Smooth muscle cell (in vitro differentiated cells): ENCODE data around the gene HCN1. TPM values are rescaled to one million over a fixed set of nuclear protein-coding genes. Genes with fewer than 3 reads are reported as not detected.
"Not testable (repeated sequence)": the region's sequence is repeated elsewhere in the genome, so short reads cannot be mapped to it uniquely, and the experiment has no call there.

Experiments used
- DNase-seq: peaks from one replicate; lab custom pipeline; 2025; ENCODE audit not compliant: unreplicated experiment; lab: John Stamatoyannopoulos, UW
- H2AFZ ChIP-seq: fragments of 200-600 bp; sonication (generic); 2 replicates; pipeline ENCODE4 v1.6.0; 2016; ENCODE audit warnings: antibody characterized with exemption, low read depth, mild to moderate bottlenecking
- H3F3A ChIP-seq: fragments of 200-600 bp; sonication (generic); 2 replicates; pipeline ENCODE4 v1.6.0; 2017; ENCODE audit warnings: antibody characterized with exemption, low read depth
- H3K27ac ChIP-seq: fragments of 200-600 bp; sonication (generic); 2 replicates; pipeline ENCODE4 v1.5.1; 2016; ENCODE audit warnings: low read depth, mild to moderate bottlenecking
- H3K27me3 ChIP-seq: fragments of 200-600 bp; sonication (generic); 2 replicates; pipeline ENCODE4 v1.6.1; 2016; ENCODE audit warnings: low read depth, mild to moderate bottlenecking
- H3K36me3 ChIP-seq: fragments of 200-600 bp; sonication (generic); 2 replicates; pipeline ENCODE4 v1.5.1; 2016; ENCODE audit warnings: low read depth
- H3K4me1 ChIP-seq: fragments of 200-600 bp; sonication (generic); 2 replicates; pipeline ENCODE4 v1.5.1; 2016; ENCODE audit warnings: low read depth
- H3K4me2 ChIP-seq: fragments of 200-600 bp; sonication (generic); 2 replicates; pipeline ENCODE4 v1.6.0; 2016; ENCODE audit warnings: mild to moderate bottlenecking
- H3K4me3 ChIP-seq: fragments of 200-600 bp; sonication (generic); 2 replicates; pipeline ENCODE4 v1.5.1; 2016; ENCODE audit warnings: mild to moderate bottlenecking
- H3K79me2 ChIP-seq: fragments of 200-600 bp; sonication (generic); 2 replicates; pipeline ENCODE4 v1.6.0; 2016; ENCODE audit warnings: low read depth, mild to moderate bottlenecking
- H3K9ac ChIP-seq: fragments of 200-600 bp; sonication (generic); 2 replicates; pipeline ENCODE4 v1.6.0; 2016; ENCODE audit warnings: low read depth
- H3K9me3 ChIP-seq: fragments of 200-600 bp; sonication (generic); replicated peaks from 2 replicates; pipeline ENCODE4 v1.5.1; 2016; ENCODE audit warnings: low read depth
- H4K20me1 ChIP-seq: fragments of 200-600 bp; sonication (generic); 2 replicates; pipeline ENCODE4 v1.6.0; 2016; ENCODE audit warnings: low read depth
- WGBS: methylation state at CpG from one replicate; pipeline ENCODE4 v1.1.7; 2016; ENCODE audit warnings: low lambda C conversion rate; 5-methylcytosine and 5-hydroxymethylcytosine counted together
- polyA plus RNA-seq: library from polyadenylated mRNA; unstranded; fragments of >200 nt; fragmentation: Nextera tagmentation; extraction: Ambion mirVana; gene quantifications from 2 replicates; pipeline ENCODE4 v1.2.1, GENCODE V29; 2016
- total RNA-seq: library from RNA; depleted of rRNA; stranded (reverse); fragments of >200 nt; gene quantifications from 2 replicates; pipeline ENCODE4 v1.2.3, GENCODE V29; 2014
- TF ChIP-seq, protein P1 (sequence below): fragments of 200-600 bp; sonication (generic); IDR thresholded peaks from 2 replicates; pipeline ENCODE4 v1.5.1; 2017; ENCODE audit warnings: borderline replicate concordance, mild to moderate bottlenecking, antibody characterized with exemption; ENCODE audit not compliant: insufficient read depth, poor library complexity, severe bottlenecking

The HCN1 gene
- total and polyA plus RNA-seq, 2 experiments from 2014 or later = not detected

- DNase-seq = no peak
- Histone ChIP-seq H3K9me3 (no peaks in the 10 kb centered on the region), H3K9ac (no peak overlapping the region), H3K27me3 (no peaks in the 10 kb centered on the region), H3K4me1 (no peaks in the 10 kb centered on the region), H3F3A (no peaks in the 10 kb centered on the region), H3K79me2 (no peaks in the 10 kb centered on the region), H3K36me3 (no peaks in the 10 kb centered on the region), H3K4me3 (no peak overlapping the region), H3K4me2 (no peak overlapping the region), H2AFZ (no peak overlapping the region), H3K27ac (no peak overlapping the region), H4K20me1 (no peaks in the 10 kb centered on the region)
- TF ChIP-seq, protein P1, sequence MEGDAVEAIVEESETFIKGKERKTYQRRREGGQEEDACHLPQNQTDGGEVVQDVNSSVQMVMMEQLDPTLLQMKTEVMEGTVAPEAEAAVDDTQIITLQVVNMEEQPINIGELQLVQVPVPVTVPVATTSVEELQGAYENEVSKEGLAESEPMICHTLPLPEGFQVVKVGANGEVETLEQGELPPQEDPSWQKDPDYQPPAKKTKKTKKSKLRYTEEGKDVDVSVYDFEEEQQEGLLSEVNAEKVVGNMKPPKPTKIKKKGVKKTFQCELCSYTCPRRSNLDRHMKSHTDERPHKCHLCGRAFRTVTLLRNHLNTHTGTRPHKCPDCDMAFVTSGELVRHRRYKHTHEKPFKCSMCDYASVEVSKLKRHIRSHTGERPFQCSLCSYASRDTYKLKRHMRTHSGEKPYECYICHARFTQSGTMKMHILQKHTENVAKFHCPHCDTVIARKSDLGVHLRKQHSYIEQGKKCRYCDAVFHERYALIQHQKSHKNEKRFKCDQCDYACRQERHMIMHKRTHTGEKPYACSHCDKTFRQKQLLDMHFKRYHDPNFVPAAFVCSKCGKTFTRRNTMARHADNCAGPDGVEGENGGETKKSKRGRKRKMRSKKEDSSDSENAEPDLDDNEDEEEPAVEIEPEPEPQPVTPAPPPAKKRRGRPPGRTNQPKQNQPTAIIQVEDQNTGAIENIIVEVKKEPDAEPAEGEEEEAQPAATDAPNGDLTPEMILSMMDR = no peak
- WGBS = 57% methylated on average over 2 of the region's 2 CpGs
These were observed 312.2 kb downstream of the HCN1 start for GRCh38 chr5:45383985-45384384.

- H3K9ac ChIP-seq = no peak overlapping the region
- no peaks in the 10 kb centered on the region for H3K9me3 ChIP-seq
- no peak overlapping the region for H3K4me3 ChIP-seq
- H3K4me1 ChIP-seq = no peaks in the 10 kb centered on the region
- H3K4me2 ChIP-seq = no peak overlapping the region
- no peak overlapping the region for H2AFZ ChIP-seq
- H3K27ac ChIP-seq = no peak overlapping the region
- DNase-seq = no peak
- H3K36me3 ChIP-seq = no peaks in the 10 kb centered on the region
- H4K20me1 ChIP-seq = no peaks in the 10 kb centered on the region
- no peaks in the 10 kb centered on the region for H3K27me3 ChIP-seq
- WGBS = 97% methylated on average over 2 of the region's 2 CpGs
- H3F3A ChIP-seq = no peaks in the 10 kb centered on the region
- no peaks in the 10 kb centered on the region for H3K79me2 ChIP-seq
- TF ChIP-seq, protein P1 = no peak
These were observed 313.6 kb downstream of the HCN1 start for GRCh38 chr5:45382583-45382982.

DNA sequence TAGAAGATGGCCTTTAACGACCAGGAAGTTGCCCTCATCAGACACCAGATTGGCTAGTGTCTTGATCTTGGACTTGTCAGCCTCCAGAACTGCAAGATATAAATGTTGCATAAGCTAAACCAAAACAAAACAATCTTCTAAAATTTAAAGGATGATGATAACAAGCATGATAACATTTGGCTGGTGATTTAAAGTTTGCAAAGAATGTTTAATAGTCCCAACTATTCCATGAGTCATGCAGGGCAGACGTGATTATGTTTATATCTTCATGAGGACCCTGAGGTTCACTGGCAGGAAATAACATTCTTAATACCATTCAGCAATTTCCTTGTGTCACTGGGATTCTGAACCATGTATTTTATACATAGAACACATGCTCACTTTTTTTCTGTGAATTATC, 319.8 kb downstream of the HCN1 start:
- Histone ChIP-seq H3K4me1 (no peaks in the 10 kb centered on the region), H3K27ac (no peak overlapping the region), H3K27me3 (no peaks in the 10 kb centered on the region), H3K4me3 (no peak overlapping the region), H3K36me3 (no peaks in the 10 kb centered on the region), H3K9me3 (no peaks in the 10 kb centered on the region), H3K9ac (no peak overlapping the region), H3K79me2 (no peaks in the 10 kb centered on the region), H2AFZ (no peak overlapping the region), H3F3A (no peaks in the 10 kb centered on the region), H4K20me1 (no peaks in the 10 kb centered on the region), H3K4me2 (no peak overlapping the region)
- TF ChIP-seq, protein P1 = no peak
- WGBS = 47% methylated on average over 2 of the region's 2 CpGs
- no peak for DNase-seq

DNA sequence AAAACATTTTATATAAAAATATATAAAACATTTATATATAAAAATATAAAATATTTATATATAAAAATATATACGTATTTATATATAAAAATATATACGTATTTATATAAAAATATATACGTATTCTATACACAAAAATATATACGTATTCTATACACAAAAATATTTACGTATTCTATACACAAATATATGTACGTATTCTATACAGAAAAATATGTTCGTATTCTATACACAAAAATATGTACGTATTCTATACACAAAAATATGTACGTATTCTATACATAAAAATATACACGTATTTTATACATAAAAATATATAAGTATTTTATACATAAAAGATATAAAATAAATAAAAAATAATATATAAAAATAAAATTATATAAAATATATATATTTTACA, 323.6 kb downstream of the HCN1 start:
- no peak overlapping the region for H3K4me2 ChIP-seq
- no peaks in the 10 kb centered on the region for H3K36me3 ChIP-seq
- no peak overlapping the region for H3K9ac ChIP-seq
- H3K27ac ChIP-seq = no peak overlapping the region
- H4K20me1 ChIP-seq = no peaks in the 10 kb centered on the region
- H3K4me1 ChIP-seq = no peaks in the 10 kb centered on the region
- H3K79me2 ChIP-seq = no peaks in the 10 kb centered on the region
- no peak for DNase-seq
- H3K4me3 ChIP-seq = no peak overlapping the region
- TF ChIP-seq, protein P1 = no peak
- 91% methylated on average over 10 of the region's 10 CpGs for WGBS
- no peaks in the 10 kb centered on the region for H3F3A ChIP-seq
- no peaks in the 10 kb centered on the region for H3K9me3 ChIP-seq
- no peaks in the 10 kb centered on the region for H3K27me3 ChIP-seq
- no peak overlapping the region for H2AFZ ChIP-seq

- not testable (repeated sequence) for H3K36me3 ChIP-seq, H3K79me2 ChIP-seq, H3K4me1 ChIP-seq, H3K9ac ChIP-seq, H3K9me3 ChIP-seq, H3K27ac ChIP-seq, H3K4me3 ChIP-seq, H3F3A ChIP-seq, H3K27me3 ChIP-seq, H4K20me1 ChIP-seq, DNase-seq, H3K4me2 ChIP-seq, H2AFZ ChIP-seq
- WGBS = 93% methylated on average over 8 of the region's 8 CpGs
These were observed 324.8 kb downstream of the HCN1 start for GRCh38 chr5:45371423-45371822.
